ENCODE measurements around the gene MCU. TPM values are rescaled to one million over a fixed set of nuclear protein-coding genes. Genes with fewer than 3 reads are reported as not detected.
"Not testable (repeated sequence)": the region's sequence is repeated elsewhere in the genome, so short reads cannot be mapped to it uniquely, and the experiment has no call there.

MCU gene
- total RNA-seq, 2 donors from 2014 or later = 7.9 to 17.1 TPM

- TF ChIP-seq, protein P1, sequence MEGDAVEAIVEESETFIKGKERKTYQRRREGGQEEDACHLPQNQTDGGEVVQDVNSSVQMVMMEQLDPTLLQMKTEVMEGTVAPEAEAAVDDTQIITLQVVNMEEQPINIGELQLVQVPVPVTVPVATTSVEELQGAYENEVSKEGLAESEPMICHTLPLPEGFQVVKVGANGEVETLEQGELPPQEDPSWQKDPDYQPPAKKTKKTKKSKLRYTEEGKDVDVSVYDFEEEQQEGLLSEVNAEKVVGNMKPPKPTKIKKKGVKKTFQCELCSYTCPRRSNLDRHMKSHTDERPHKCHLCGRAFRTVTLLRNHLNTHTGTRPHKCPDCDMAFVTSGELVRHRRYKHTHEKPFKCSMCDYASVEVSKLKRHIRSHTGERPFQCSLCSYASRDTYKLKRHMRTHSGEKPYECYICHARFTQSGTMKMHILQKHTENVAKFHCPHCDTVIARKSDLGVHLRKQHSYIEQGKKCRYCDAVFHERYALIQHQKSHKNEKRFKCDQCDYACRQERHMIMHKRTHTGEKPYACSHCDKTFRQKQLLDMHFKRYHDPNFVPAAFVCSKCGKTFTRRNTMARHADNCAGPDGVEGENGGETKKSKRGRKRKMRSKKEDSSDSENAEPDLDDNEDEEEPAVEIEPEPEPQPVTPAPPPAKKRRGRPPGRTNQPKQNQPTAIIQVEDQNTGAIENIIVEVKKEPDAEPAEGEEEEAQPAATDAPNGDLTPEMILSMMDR (IDR thresholded peaks at IDR 0.05) = no peak
- no peak for TF ChIP-seq POLR2A (IDR thresholded peaks at IDR 0.05)
- WGBS, 2 donors = 83 to 86% methylated on average over 3 of the region's 3 CpGs
- ATAC-seq (no peak), DNase-seq (no peak)
- intact Hi-C loops (cut with DNase I) = no loop called here
- Histone ChIP-seq H3K36me3 (replicated peaks in 1 of 2; ENCODE audit: insufficient read depth in 1 of 2, low read depth in 2 of 2) (no peaks in the 10 kb centered on the region), H3K27me3 (no peaks in the 10 kb centered on the region), H3K27ac (no peak overlapping the region), H3K4me3 (no peak overlapping the region), H3K9me3 (no peaks in the 10 kb centered on the region), H3K4me1 (no peaks in the 10 kb centered on the region)
Measured at GRCh38 chr10:72667207-72667864, 24.6 kb upstream of the MCU start.

- DNase-seq (no peak), ATAC-seq (no peak)
- Histone ChIP-seq H3K27ac (no peak overlapping the region), H3K4me1 (no peaks in the 10 kb centered on the region), H3K9me3 (no peaks in the 10 kb centered on the region), H3K36me3 (replicated peaks in 1 of 2; ENCODE audit: insufficient read depth in 1 of 2, low read depth in 2 of 2) (no peaks in the 10 kb centered on the region), H3K27me3 (no peaks in the 10 kb centered on the region), H3K4me3 (no peak overlapping the region)
- TF ChIP-seq, protein P1 (IDR thresholded peaks at IDR 0.05) = no peak
- no peak for TF ChIP-seq POLR2A (IDR thresholded peaks at IDR 0.05)
- intact Hi-C loops (cut with DNase I) = no loop called here
- WGBS, 2 donors = 59 to 81% methylated on average over 1 of the region's 1 CpG
Measured at GRCh38 chr10:72673280-72673679, 18.7 kb upstream of the MCU start.

DNA sequence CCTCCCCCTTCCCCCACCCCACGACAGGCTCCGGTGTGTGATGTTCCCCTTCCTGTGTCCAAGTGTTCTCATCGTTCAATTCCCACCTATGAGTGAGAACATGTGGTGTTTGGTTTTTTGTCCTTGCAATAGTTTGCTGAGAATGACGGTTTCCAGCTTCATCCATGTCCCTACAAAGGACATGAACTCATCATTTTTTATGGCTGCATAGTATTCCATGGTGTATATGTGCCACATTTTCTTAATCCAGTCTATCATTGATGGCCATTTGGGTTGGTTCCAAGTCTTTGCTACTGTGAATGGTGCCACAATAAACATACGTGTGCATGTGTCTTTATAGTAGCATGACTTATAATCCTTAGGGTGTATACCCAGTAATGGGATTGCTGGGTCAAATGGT lies 17.8 kb upstream of the MCU start:
- H3K4me3 ChIP-seq; H3K27ac ChIP-seq; H3K27me3 ChIP-seq; H3K4me1 ChIP-seq; H3K36me3 ChIP-seq (replicated peaks in 1 of 2; ENCODE audit: insufficient read depth in 1 of 2, low read depth in 2 of 2); DNase-seq; intact Hi-C loops (cut with DNase I); ATAC-seq; H3K9me3 ChIP-seq: not testable (repeated sequence)
- WGBS, 2 donors = 78 to 89% methylated on average over 5 of the region's 5 CpGs

DNA sequence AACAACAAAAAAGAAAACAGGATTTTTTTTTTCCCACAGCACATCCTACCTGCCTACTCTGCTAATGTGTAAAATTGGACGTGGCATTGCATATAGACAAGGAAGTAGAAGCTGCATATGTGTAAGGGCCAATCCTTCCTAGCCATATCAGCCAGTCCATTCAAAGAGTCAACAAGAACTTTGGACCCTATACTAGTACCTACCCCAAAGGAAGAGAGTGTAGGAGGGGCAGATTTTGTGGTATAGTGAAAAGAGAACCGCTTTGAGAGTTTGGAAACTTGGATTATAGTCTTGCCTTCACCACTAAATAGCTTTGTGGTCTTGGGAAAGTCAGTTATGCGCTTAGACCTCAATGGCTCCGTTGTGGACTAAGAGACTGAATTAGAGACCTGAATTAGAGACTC lies 12.1 kb upstream of the MCU start:
- no peak for TF ChIP-seq POLR2A (IDR thresholded peaks at IDR 0.05)
- TF ChIP-seq, protein P1 (IDR thresholded peaks at IDR 0.05) = no peak
- H3K4me3 ChIP-seq = no peak overlapping the region
- H3K4me1 ChIP-seq = no peaks in the 10 kb centered on the region
- no peaks in the 10 kb centered on the region for H3K9me3 ChIP-seq
- no peak overlapping the region for H3K27ac ChIP-seq
- DNase-seq = no peak
- WGBS, 2 donors = 74 to 79% methylated on average over 4 of the region's 4 CpGs
- ATAC-seq = no peak
- H3K36me3 ChIP-seq (replicated peaks in 1 of 2; ENCODE audit: insufficient read depth in 1 of 2, low read depth in 2 of 2) = no peaks in the 10 kb centered on the region
- H3K27me3 ChIP-seq = no peaks in the 10 kb centered on the region
- intact Hi-C loops (cut with DNase I) = no loop called here

- TF ChIP-seq POLR2A (IDR thresholded peaks at IDR 0.05) = no peak
- TF ChIP-seq, protein P1 (IDR thresholded peaks at IDR 0.05) = no peak
Measured at GRCh38 chr10:72682638-72683037, 9.3 kb upstream of the MCU start.

More at GRCh38 chr10:72682638-72683037, 9.3 kb upstream of the MCU start:
- Histone ChIP-seq H3K4me1 (peaks cover 7% of the 10 kb centered on the region), H3K27me3 (no peaks in the 10 kb centered on the region), H3K27ac (no peak overlapping the region), H3K9me3 (no peaks in the 10 kb centered on the region), H3K36me3 (replicated peaks in 1 of 2; ENCODE audit: insufficient read depth in 1 of 2, low read depth in 2 of 2) (no peaks in the 10 kb centered on the region), H3K4me3 (no peak overlapping the region)
- intact Hi-C loops (cut with DNase I) = no loop called here
- 69 to 78% methylated on average over 6 of the region's 6 CpGs for WGBS, 2 donors
- ATAC-seq (no peak), DNase-seq (no peak)

All from body of pancreas (tissue), 4 donors.